WTC11 (cell line): ENCODE results near the gene ERMP1. TPM values are rescaled to one million over a fixed set of nuclear protein-coding genes. Genes with fewer than 3 reads are reported as not detected.

Experiments used
- ATAC-seq: fragments of 200-7000 bp; cut with Tn5 transposase; 2 replicates; pipeline ENCODE4 v1.10.0; 2021; ENCODE audit warnings: mild to moderate bottlenecking, moderate library complexity
- CTCF ChIA-PET: fragments of 300-600 bp; sonication (Branson Sonifier 250); formaldehyde crosslinking; loops from one replicate; lab custom pipeline; 2021; ENCODE audit warnings: antibody characterized with exemption; lab: Charles Lee
- POLR2A ChIA-PET: fragments of 350-600 bp; sonication (Branson Sonifier 250); formaldehyde crosslinking; loops from one replicate; lab custom pipeline; 2021; ENCODE audit warnings: antibody characterized with exemption; lab: Charles Lee
- DNase-seq: peaks from one replicate; pipeline ENCODE4 v3.0.0; 2021; ENCODE audit warnings: low spot score
- H3K27ac Mint-ChIP-seq: 2 replicates; pipeline ENCODE4 v1.8.0; 2021; ENCODE audit warnings: mixed read lengths
- H3K27me3 Mint-ChIP-seq: 2 replicates; pipeline ENCODE4 v1.8.0; 2021; ENCODE audit warnings: low read depth, mild to moderate bottlenecking, moderate library complexity, mixed read lengths
- H3K36me3 Mint-ChIP-seq: 2 replicates; pipeline ENCODE4 v1.8.0; 2021; ENCODE audit warnings: mixed read lengths
- H3K4me1 Mint-ChIP-seq: 2 replicates; pipeline ENCODE4 v1.8.0; 2022; ENCODE audit warnings: mixed read lengths
- H3K4me3 Mint-ChIP-seq: 2 replicates; pipeline ENCODE4 v1.8.0; 2021; ENCODE audit warnings: mild to moderate bottlenecking, moderate library complexity, mixed read lengths
- H3K9me3 Mint-ChIP-seq: 2 replicates; pipeline ENCODE4 v1.8.0; 2021; ENCODE audit warnings: mixed read lengths
- ATF6 ChIP-seq: sonication (generic); formaldehyde crosslinking; IDR thresholded peaks from 2 replicates; pipeline ENCODE4 v1.8.1; 2023; ENCODE audit warnings: mild to moderate bottlenecking, missing genetic modification reagents
- CBFB ChIP-seq: sonication (generic); formaldehyde crosslinking; IDR thresholded peaks from 2 replicates; pipeline ENCODE4 v1.8.1; 2022; ENCODE audit warnings: mild to moderate bottlenecking, low read depth, missing genetic modification reagents
- CREM ChIP-seq: sonication (generic); formaldehyde crosslinking; IDR thresholded peaks from 2 replicates; pipeline ENCODE4 v1.8.1; 2022; ENCODE audit warnings: mild to moderate bottlenecking, missing genetic modification reagents, moderate library complexity
- CTCF ChIP-seq: fragments of 200-600 bp; IDR thresholded peaks from 2 replicates; pipeline ENCODE4 v1.8.0; 2022; ENCODE audit warnings: antibody characterized with exemption
- E2F5 ChIP-seq: sonication (generic); formaldehyde crosslinking; IDR thresholded peaks from 2 replicates; pipeline ENCODE4 v1.8.1; 2022; ENCODE audit warnings: mild to moderate bottlenecking, moderate library complexity, missing genetic modification reagents
- EMX1 ChIP-seq: fragments of 250-450 bp; sonication (Bioruptor Pico); IDR thresholded peaks from 2 replicates; pipeline ENCODE4 v1.8.0; 2021; ENCODE audit warnings: mild to moderate bottlenecking
- FOXJ3 ChIP-seq: sonication (generic); formaldehyde crosslinking; IDR thresholded peaks from 2 replicates; pipeline ENCODE4 v1.9.0; 2021; ENCODE audit warnings: missing genetic modification reagents, mild to moderate bottlenecking, borderline replicate concordance
- HMGA2 ChIP-seq: fragments of 250-450 bp; sonication (Bioruptor Pico); IDR thresholded peaks from 2 replicates; pipeline ENCODE4 v1.4.0; 2021; ENCODE audit warnings: mild to moderate bottlenecking, moderate library complexity
- KAT7 ChIP-seq: sonication (generic); formaldehyde crosslinking; IDR thresholded peaks from 2 replicates; pipeline ENCODE4 v1.8.1; 2023; ENCODE audit warnings: missing genetic modification reagents, mild to moderate bottlenecking, borderline replicate concordance
- MXD4 ChIP-seq: fragments of 250-450 bp; sonication (Bioruptor Pico); IDR thresholded peaks from 2 replicates; pipeline ENCODE4 v1.8.0; 2021; ENCODE audit warnings: mild to moderate bottlenecking, moderate library complexity, borderline replicate concordance
- NR2C2 ChIP-seq: sonication (generic); formaldehyde crosslinking; IDR thresholded peaks from 2 replicates; pipeline ENCODE4 v1.8.0; 2022; ENCODE audit warnings: mild to moderate bottlenecking, missing genetic modification reagents
- PRRX2 ChIP-seq: fragments of 250-450 bp; sonication (Bioruptor Pico); IDR thresholded peaks from 2 replicates; pipeline ENCODE4 v1.8.0; 2021; ENCODE audit warnings: mild to moderate bottlenecking
- SMAD3 ChIP-seq: sonication (generic); formaldehyde crosslinking; IDR thresholded peaks from 2 replicates; pipeline ENCODE4 v1.8.0; 2022; ENCODE audit warnings: missing genetic modification reagents, mild to moderate bottlenecking, borderline replicate concordance
- SP1 ChIP-seq: sonication (generic); formaldehyde crosslinking; conservative IDR thresholded peaks from 2 replicates; pipeline ENCODE4 v1.8.1; 2022; ENCODE audit warnings: missing genetic modification reagents
- ZBTB21 ChIP-seq: sonication (generic); formaldehyde crosslinking; IDR thresholded peaks from 2 replicates; pipeline ENCODE4 v1.8.1; 2023; ENCODE audit warnings: mild to moderate bottlenecking, missing genetic modification reagents, borderline replicate concordance
- ZNF121 ChIP-seq: sonication (generic); formaldehyde crosslinking; IDR thresholded peaks from 2 replicates; pipeline ENCODE4 v1.8.0; 2023; ENCODE audit warnings: missing genetic modification reagents
- ZNF138 ChIP-seq: sonication (generic); formaldehyde crosslinking; conservative IDR thresholded peaks from 2 replicates; pipeline ENCODE4 v1.8.1; 2022; ENCODE audit warnings: mild to moderate bottlenecking, moderate library complexity, missing genetic modification reagents
- ZNF219 ChIP-seq: sonication (generic); formaldehyde crosslinking; IDR thresholded peaks from 2 replicates; pipeline ENCODE4 v1.8.0; 2023; ENCODE audit warnings: missing genetic modification reagents, mild to moderate bottlenecking, borderline replicate concordance
- ZNF317 ChIP-seq: sonication (generic); formaldehyde crosslinking; IDR thresholded peaks from 2 replicates; pipeline ENCODE4 v1.8.1; 2023; ENCODE audit warnings: low read depth, mild to moderate bottlenecking, moderate library complexity, missing genetic modification reagents, borderline replicate concordance
- ZNF416 ChIP-seq: fragments of 250-450 bp; sonication (Bioruptor Pico); IDR thresholded peaks from 2 replicates; pipeline ENCODE4 v1.9.0; 2021; ENCODE audit warnings: mild to moderate bottlenecking, inconsistent platforms
- ZSCAN18 ChIP-seq: fragments of 250-450 bp; sonication (Bioruptor Pico); IDR thresholded peaks from 2 replicates; pipeline ENCODE4 v2.1.2; 2022; ENCODE audit warnings: mild to moderate bottlenecking, moderate library complexity
- total RNA-seq: library from RNA; stranded (reverse); gene quantifications from 3 replicates; pipeline ENCODE4 v1.2.3, GENCODE V29; 2021

Gene ERMP1
- total RNA-seq, 1 experiment from 2014 or later: 25.4 TPM

GRCh38 chr9:5835808-5836207, 2.9 kb upstream of the ERMP1 start (continued):
- TF ChIP-seq ZSCAN18 (CRISPR knock-in tag) (no peak), CTCF (no peak), ZNF416 (CRISPR knock-in tag) (no peak), MXD4 (no peak)

GRCh38 chr9:5834214-5834613, 1.3 kb upstream of the ERMP1 start:
- POLR2A ChIA-PET: interaction anchor here (0.5 kb wide), 1 partner anchor 913 kb away, joined by 3 read pairs; no protein-coding TSS in a partner anchor
- ATAC-seq (no peak), DNase-seq (no peak)
- CTCF ChIA-PET: interaction anchor here (0.5 to 2.8 kb wide), 6 partner anchors 14 to 1033 kb away, joined by 3 to 17 read pairs (median 4); no protein-coding TSS in a partner anchor
- Mint-ChIP-seq H3K9me3 (no peaks in the 10 kb centered on the region), H3K27ac (no peak overlapping the region), H3K27me3 (no peaks in the 10 kb centered on the region; the same call in 1 of the 2 replicates)
- TF ChIP-seq ZBTB21: no peak
- TF ChIP-seq HMGA2: no peak
- no peak for TF ChIP-seq SP1 (CRISPR knock-in tag)
- TF ChIP-seq ATF6 (CRISPR knock-in tag): no peak
- no peak for TF ChIP-seq CBFB (CRISPR knock-in tag)
- no peak for TF ChIP-seq ZNF317 (CRISPR knock-in tag)
- TF ChIP-seq EMX1 (CRISPR knock-in tag): no peak
- no peak for TF ChIP-seq ZNF138
- no peak for TF ChIP-seq KAT7 (CRISPR knock-in tag)
- no peak for TF ChIP-seq ZNF121 (CRISPR knock-in tag)
- no peak for TF ChIP-seq E2F5 (CRISPR knock-in tag)
- no peak for TF ChIP-seq PRRX2
- TF ChIP-seq FOXJ3 (CRISPR knock-in tag): no peak
- TF ChIP-seq NR2C2 (CRISPR knock-in tag): no peak
- TF ChIP-seq CREM (CRISPR knock-in tag): no peak
- no peak for TF ChIP-seq SMAD3
- TF ChIP-seq ZNF219 (CRISPR knock-in tag): no peak
- TF ChIP-seq, all 79 proteins: peak for 0
- peaks cover 32% of the 10 kb centered on the region for H3K4me1 Mint-ChIP-seq
- H3K4me3 Mint-ChIP-seq: no peak overlapping the region
- no peaks in the 10 kb centered on the region for H3K36me3 Mint-ChIP-seq
